ENCODE measurements around the gene TOX2. TPM values are rescaled to one million over a fixed set of nuclear protein-coding genes. Genes with fewer than 3 reads are reported as not detected.

Gene TOX2
- total and polyA plus RNA-seq, 7 donors = 0.06 to 0.53 (median 0.38) TPM

GRCh38 chr20:44031781-44032582, 117.3 kb downstream of the TOX2 start:
- Histone ChIP-seq H3K27ac (no peak overlapping the region), H3K9me3 (no peaks in the 10 kb centered on the region), H3K4me1 (no peaks in the 10 kb centered on the region), H3K4me3 (no peak overlapping the region), H3K27me3 (ENCODE audit: insufficient read depth in 3 of 3, low read length in 2 of 3) (peaks cover 0 to 19% (median 2%) of the 10 kb centered on the region in 3 donors), H3K36me3 (ENCODE audit: insufficient read depth in 1 of 2, low read depth in 1 of 2) (no peaks in the 10 kb centered on the region)
- DNase-seq (no peak), ATAC-seq (no peak)
- 62 to 71% (median 65%) methylated on average over 12 of the region's 12 CpGs for WGBS, 3 donors
- no peak for TF ChIP-seq CTCF (IDR thresholded peaks at IDR 0.05)
- intact Hi-C loops (cut with DNase I) = no loop called here

GRCh38 chr20:44032583-44033331, 118.1 kb downstream of the TOX2 start:
- Histone ChIP-seq H3K27ac (no peak overlapping the region), H3K4me3 (no peak overlapping the region), H3K4me1 (no peaks in the 10 kb centered on the region), H3K36me3 (ENCODE audit: insufficient read depth in 1 of 2, low read depth in 1 of 2) (no peaks in the 10 kb centered on the region), H3K27me3 (ENCODE audit: insufficient read depth in 3 of 3, low read length in 2 of 3) (peaks cover 0 to 23% (median 2%) of the 10 kb centered on the region in 3 donors), H3K9me3 (no peaks in the 10 kb centered on the region)
- no peak for ATAC-seq
- no peak for TF ChIP-seq CTCF (IDR thresholded peaks at IDR 0.05)
- 61 to 68% (median 67%) methylated on average over 11 to 12 of the region's 12 CpGs for WGBS, 3 donors
- no peak for DNase-seq
- intact Hi-C loops (cut with DNase I) = no loop called here

- no peak for DNase-seq
- H3K27ac ChIP-seq = no peak overlapping the region
- H3K27me3 ChIP-seq (ENCODE audit: insufficient read depth in 3 of 3, low read length in 2 of 3) = peaks cover 0 to 26% (median 2%) of the 10 kb centered on the region in 3 donors
- no peaks in the 10 kb centered on the region for H3K36me3 ChIP-seq (ENCODE audit: insufficient read depth in 1 of 2, low read depth in 1 of 2)
- H3K4me1 ChIP-seq = no peaks in the 10 kb centered on the region
- intact Hi-C loops (cut with DNase I) = no loop called here
- WGBS, 3 donors = 3 to 33% (median 15%) methylated on average over 2 of the region's 2 CpGs
- no peaks in the 10 kb centered on the region for H3K9me3 ChIP-seq
- TF ChIP-seq CTCF (IDR thresholded peaks at IDR 0.05) = no peak
- ATAC-seq = no peak
- H3K4me3 ChIP-seq = no peak overlapping the region
Measured at GRCh38 chr20:44033344-44033743, 118.7 kb downstream of the TOX2 start.

GRCh38 chr20:44033873-44034272, 119.2 kb downstream of the TOX2 start:
- Histone ChIP-seq H3K4me1 (no peaks in the 10 kb centered on the region), H3K27ac (no peak overlapping the region), H3K36me3 (ENCODE audit: insufficient read depth in 1 of 2, low read depth in 1 of 2) (no peaks in the 10 kb centered on the region), H3K27me3 (ENCODE audit: insufficient read depth in 3 of 3, low read length in 2 of 3) (peaks cover 0 to 30% (median 4%) of the 10 kb centered on the region in 3 donors), H3K4me3 (no peak overlapping the region), H3K9me3 (no peaks in the 10 kb centered on the region)
- no peak for TF ChIP-seq CTCF (IDR thresholded peaks at IDR 0.05)
- DNase-seq (no peak), ATAC-seq (no peak)
- 78 to 83% (median 82%) methylated on average over 4 of the region's 4 CpGs for WGBS, 3 donors
- intact Hi-C loops (cut with DNase I) = no loop called here

Data from psoas muscle (tissue), 8 donors.